HL-60 (cell line): ENCODE data around the gene FARP1.

Experiments
- DNase-seq, 2 experiments: peaks; one replicate each; pipeline ENCODE4 v3.0.0-alpha.2; 2010 to 2020; ENCODE audit warnings: low read depth in 1 of 2, low spot score in 1 of 2
- H3K27ac ChIP-seq: fragments of 250-450 bp; sonication (Bioruptor Pico); replicated peaks from 2 replicates; pipeline ENCODE4 v1.5.1; 2020; ENCODE audit warnings: mild to moderate bottlenecking, moderate library complexity
- H3K27me3 ChIP-seq: fragments of 250-450 bp; sonication (Bioruptor Pico); 2 replicates; pipeline ENCODE4 v1.5.1; 2021; ENCODE audit warnings: mild to moderate bottlenecking, moderate library complexity; ENCODE audit not compliant: insufficient read depth, poor library complexity, severe bottlenecking
- H3K4me3 ChIP-seq: replicated peaks from 2 replicates; pipeline ENCODE4 v1.5.1; 2011; ENCODE audit warnings: mild to moderate bottlenecking, control low read depth, low read length; ENCODE audit not compliant: insufficient read depth
- GABPA ChIP-seq: IDR thresholded peaks from 2 replicates; pipeline ENCODE4 v1.6.1; 2012; ENCODE audit warnings: low read depth
- POLR2AphosphoS5 ChIP-seq: IDR thresholded peaks from 2 replicates; pipeline ENCODE4 v1.6.1; 2012; ENCODE audit warnings: low read depth
- REST ChIP-seq: IDR thresholded peaks from 2 replicates; pipeline ENCODE4 v1.6.1; 2012; ENCODE audit warnings: low read depth; ENCODE audit not compliant: insufficient replicate concordance
- SPI1 ChIP-seq: IDR thresholded peaks from 2 replicates; pipeline ENCODE4 v1.6.1; 2012; ENCODE audit warnings: low read depth, mild to moderate bottlenecking, borderline replicate concordance
- TF ChIP-seq, protein P1 (sequence below): IDR thresholded peaks from one replicate; pipeline ENCODE4 v1.5.1; 2011; ENCODE audit warnings: low read length, control low read depth, inconsistent platforms; ENCODE audit not compliant: insufficient read depth

Gene FARP1

GRCh38 chr13:98490866-98491265 lies 348.0 kb downstream of the FARP1 start:
- Histone ChIP-seq H3K27me3 (no peaks in the 10 kb centered on the region), H3K27ac (no peak overlapping the region), H3K4me3 (no peak overlapping the region)
- TF ChIP-seq GABPA: no peak
- TF ChIP-seq POLR2AphosphoS5: no peak
- no peak for TF ChIP-seq REST
- TF ChIP-seq, protein P1, sequence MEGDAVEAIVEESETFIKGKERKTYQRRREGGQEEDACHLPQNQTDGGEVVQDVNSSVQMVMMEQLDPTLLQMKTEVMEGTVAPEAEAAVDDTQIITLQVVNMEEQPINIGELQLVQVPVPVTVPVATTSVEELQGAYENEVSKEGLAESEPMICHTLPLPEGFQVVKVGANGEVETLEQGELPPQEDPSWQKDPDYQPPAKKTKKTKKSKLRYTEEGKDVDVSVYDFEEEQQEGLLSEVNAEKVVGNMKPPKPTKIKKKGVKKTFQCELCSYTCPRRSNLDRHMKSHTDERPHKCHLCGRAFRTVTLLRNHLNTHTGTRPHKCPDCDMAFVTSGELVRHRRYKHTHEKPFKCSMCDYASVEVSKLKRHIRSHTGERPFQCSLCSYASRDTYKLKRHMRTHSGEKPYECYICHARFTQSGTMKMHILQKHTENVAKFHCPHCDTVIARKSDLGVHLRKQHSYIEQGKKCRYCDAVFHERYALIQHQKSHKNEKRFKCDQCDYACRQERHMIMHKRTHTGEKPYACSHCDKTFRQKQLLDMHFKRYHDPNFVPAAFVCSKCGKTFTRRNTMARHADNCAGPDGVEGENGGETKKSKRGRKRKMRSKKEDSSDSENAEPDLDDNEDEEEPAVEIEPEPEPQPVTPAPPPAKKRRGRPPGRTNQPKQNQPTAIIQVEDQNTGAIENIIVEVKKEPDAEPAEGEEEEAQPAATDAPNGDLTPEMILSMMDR: no peak
- no peak for TF ChIP-seq SPI1
- no peak for DNase-seq

DNA sequence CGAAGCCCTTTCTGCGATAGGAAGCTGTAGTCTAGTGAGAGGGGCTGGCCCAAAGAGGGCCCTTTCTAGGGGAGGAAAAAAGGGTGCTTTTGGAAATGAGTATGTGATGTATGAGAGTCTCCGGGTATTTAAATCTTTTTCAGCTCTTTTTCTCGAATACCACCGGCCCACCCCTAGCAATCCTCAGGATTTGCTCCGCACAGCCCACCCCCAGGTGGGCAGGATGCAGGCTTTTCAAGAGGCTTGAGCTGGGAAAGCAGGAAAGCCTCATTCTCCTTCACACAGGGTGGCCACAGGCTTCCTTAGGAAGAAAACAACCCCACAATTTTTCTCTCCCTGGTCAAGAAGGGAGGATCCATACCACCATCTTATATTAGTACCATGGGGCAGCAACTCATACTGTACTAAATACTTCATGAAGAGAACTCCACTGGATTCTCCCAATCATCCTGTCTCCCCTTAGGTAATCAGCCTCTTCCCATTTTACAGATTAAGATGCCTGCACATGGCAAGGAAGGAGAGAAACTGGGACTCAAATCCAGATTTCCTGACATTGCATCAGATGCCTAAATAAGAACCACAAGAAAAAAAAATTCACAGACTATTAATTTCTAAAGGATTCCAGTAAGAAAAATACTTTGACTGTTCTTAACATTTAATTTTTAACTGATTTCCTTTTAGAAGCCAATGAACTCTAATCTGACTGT lies 349.6 kb downstream of the FARP1 start:
- H3K4me3 ChIP-seq: no peak overlapping the region
- no peak for DNase-seq
- no peaks in the 10 kb centered on the region for H3K27me3 ChIP-seq
- no peak overlapping the region for H3K27ac ChIP-seq
- no peak for TF ChIP-seq POLR2AphosphoS5
- no peak for TF ChIP-seq REST
- no peak for TF ChIP-seq GABPA
- no peak for TF ChIP-seq SPI1
- TF ChIP-seq, protein P1: no peak

DNA sequence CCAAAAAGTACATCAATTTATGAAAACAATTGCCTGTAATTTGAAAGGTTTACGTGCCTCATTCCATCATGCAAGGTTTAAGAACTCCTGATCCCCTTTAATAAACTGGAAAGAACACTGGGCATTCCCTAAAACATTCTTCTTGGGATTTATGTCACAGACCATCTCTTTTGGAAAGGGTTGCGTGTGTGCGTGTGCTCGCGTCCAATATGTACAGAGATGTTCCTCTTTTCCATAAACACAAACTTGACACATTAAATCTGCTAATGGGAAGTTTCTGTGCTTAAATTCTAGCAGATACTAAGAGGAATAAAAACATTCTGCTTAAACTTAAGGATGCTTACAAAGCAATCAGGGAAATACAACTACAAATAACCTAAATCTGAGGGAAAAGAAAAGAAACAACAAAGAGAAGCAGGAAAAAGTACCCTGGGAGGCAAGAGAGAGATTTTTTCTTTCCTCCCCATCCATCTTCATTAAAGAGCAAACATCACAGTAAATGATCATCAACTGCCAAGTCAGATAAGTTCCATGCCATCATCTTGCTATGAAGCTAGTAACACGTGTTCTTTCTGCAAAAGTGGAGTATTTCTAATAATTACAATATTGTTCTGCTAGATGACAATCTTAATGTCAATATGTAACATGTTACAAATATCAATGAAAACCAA lies 350.3 kb downstream of the FARP1 start:
- no peak overlapping the region for H3K27ac ChIP-seq
- no peaks in the 10 kb centered on the region for H3K27me3 ChIP-seq
- no peak for DNase-seq
- no peak for TF ChIP-seq SPI1
- no peak for TF ChIP-seq GABPA
- TF ChIP-seq REST: no peak
- no peak for TF ChIP-seq POLR2AphosphoS5
- TF ChIP-seq, protein P1: no peak
- no peak overlapping the region for H3K4me3 ChIP-seq
